Trophoblast cell (in vitro differentiated cells and primary cell): ENCODE data around the gene C10orf90.

Experiments
- DNase-seq, 2 donors: peaks; one replicate each; pipeline ENCODE4 v3.0.0-alpha.2; 2016
- H2AFZ ChIP-seq: 2 replicates; pipeline ENCODE4 v1.6.1; 2013; ENCODE audit warnings: low read length, moderate library complexity, mild to moderate bottlenecking; ENCODE audit not compliant: insufficient read depth, poor library complexity
- H2AK5ac ChIP-seq: 2 replicates; pipeline ENCODE4 v1.6.1; 2013; ENCODE audit warnings: mild to moderate bottlenecking, low read length
- H2BK120ac ChIP-seq: 2 replicates; pipeline ENCODE4 v1.6.1; 2013; ENCODE audit warnings: low read length, mild to moderate bottlenecking, moderate library complexity; ENCODE audit not compliant: insufficient read depth, poor library complexity
- H2BK12ac ChIP-seq: 2 replicates; pipeline ENCODE4 v1.6.1; 2013; ENCODE audit warnings: mild to moderate bottlenecking, low read length, moderate library complexity
- H2BK5ac ChIP-seq: 2 replicates; pipeline ENCODE4 v1.6.1; 2013; ENCODE audit warnings: low read length, low read depth, moderate library complexity, mild to moderate bottlenecking; ENCODE audit not compliant: poor library complexity
- H3K14ac ChIP-seq: 2 replicates; pipeline ENCODE4 v1.6.1; 2013; ENCODE audit warnings: mild to moderate bottlenecking, low read length
- H3K18ac ChIP-seq: 2 replicates; pipeline ENCODE4 v1.6.1; 2013; ENCODE audit warnings: mild to moderate bottlenecking, low read length
- H3K23ac ChIP-seq: 2 replicates; pipeline ENCODE4 v1.6.1; 2013; ENCODE audit warnings: low read length
- H3K27ac ChIP-seq: 2 replicates; pipeline ENCODE4 v1.5.1; 2013; ENCODE audit warnings: low read depth, mild to moderate bottlenecking, inconsistent platforms, low read length, moderate library complexity
- H3K27me3 ChIP-seq: 2 replicates; pipeline ENCODE4 v1.6.1; 2013; ENCODE audit warnings: inconsistent platforms, mild to moderate bottlenecking, low read length, moderate library complexity; ENCODE audit not compliant: insufficient read depth
- H3K36me3 ChIP-seq, 2 experiments: 1 replicate in 1 of 2; 2 replicates in 1 of 2; pipeline ENCODE4 v1.6.1; 2013; ENCODE audit warnings: low read length in 2 of 2, mild to moderate bottlenecking in 2 of 2, moderate library complexity in 1 of 2; ENCODE audit not compliant: insufficient read depth in 2 of 2, control insufficient read depth in 1 of 2
- H3K4ac ChIP-seq: 2 replicates; pipeline ENCODE4 v1.6.1; 2013; ENCODE audit warnings: low read depth, mild to moderate bottlenecking, low read length, moderate library complexity
- H3K4me1 ChIP-seq, 2 experiments: 1 replicate in 1 of 2; 2 replicates in 1 of 2; pipeline ENCODE4 v1.6.1; 2013; ENCODE audit warnings: low read length in 2 of 2, mild to moderate bottlenecking in 2 of 2, moderate library complexity in 1 of 2; ENCODE audit not compliant: insufficient read depth in 2 of 2, control insufficient read depth in 1 of 2
- H3K4me2 ChIP-seq: 2 replicates; pipeline ENCODE4 v1.6.1; 2013; ENCODE audit warnings: inconsistent platforms, mild to moderate bottlenecking, low read length, moderate library complexity
- H3K4me3 ChIP-seq: 2 replicates; pipeline ENCODE4 v1.5.1; 2013; ENCODE audit warnings: mild to moderate bottlenecking, low read depth, low read length, inconsistent platforms
- H3K79me1 ChIP-seq: one replicate; pipeline ENCODE4 v1.6.1; 2013; ENCODE audit warnings: low read length
- H3K79me2 ChIP-seq: 2 replicates; pipeline ENCODE4 v1.6.1; 2013; ENCODE audit warnings: low read length, mild to moderate bottlenecking; ENCODE audit not compliant: control insufficient read depth, insufficient read depth, poor library complexity
- H3K9ac ChIP-seq: 2 replicates; pipeline ENCODE4 v1.6.1; 2013; ENCODE audit warnings: mild to moderate bottlenecking, low read length
- H3K9me3 ChIP-seq: 2 replicates; pipeline ENCODE4 v1.6.1; 2013; ENCODE audit warnings: low read depth, mild to moderate bottlenecking, control low read depth, inconsistent platforms, low read length; ENCODE audit not compliant: insufficient read depth
- H4K12ac ChIP-seq: 2 replicates; pipeline ENCODE4 v1.6.1; 2013; ENCODE audit warnings: low read depth, mild to moderate bottlenecking, low read length, moderate library complexity
- H4K8ac ChIP-seq: 2 replicates; pipeline ENCODE4 v1.6.1; 2013; ENCODE audit warnings: low read depth, mild to moderate bottlenecking, low read length, moderate library complexity
- H4K91ac ChIP-seq: one replicate; pipeline ENCODE4 v1.6.1; 2013; ENCODE audit warnings: low read depth, mild to moderate bottlenecking, low read length, moderate library complexity
- WGBS: extraction: QIAGEN DNeasy Blood & Tissue Kit; methylation state at CpG from one replicate; pipeline ENCODE4 v1.1.7; 2013; ENCODE audit warnings: missing lambda C conversion rate; ENCODE audit not compliant: insufficient read length, insufficient coverage; ENCODE audit errors: extremely low coverage; 5-methylcytosine and 5-hydroxymethylcytosine counted together

The C10orf90 gene

DNA sequence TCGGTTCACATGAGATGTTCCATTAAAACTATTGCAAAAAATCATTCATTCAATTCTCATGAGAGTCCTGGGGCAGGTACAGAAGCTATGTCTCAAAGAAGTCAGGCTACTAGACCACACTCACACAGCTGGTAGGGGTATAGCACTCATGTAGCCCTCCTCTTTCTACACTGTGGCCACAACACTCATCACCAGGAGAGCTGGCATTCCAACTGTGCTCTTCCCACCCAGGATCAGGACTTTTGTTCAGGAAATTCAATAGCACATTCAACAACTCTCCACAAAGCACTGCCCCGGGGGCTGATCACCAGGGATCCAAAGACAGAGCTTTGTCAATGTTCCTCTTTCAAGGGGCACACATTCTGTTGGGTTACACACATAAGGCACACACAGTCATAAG is 31.0 kb upstream of the C10orf90 start:
- H4K91ac ChIP-seq: no peak overlapping the region
- H3K27ac ChIP-seq: no peak overlapping the region
- no peak overlapping the region for H4K12ac ChIP-seq
- no peak for DNase-seq
- no peak overlapping the region for H2BK12ac ChIP-seq
- no peak overlapping the region for H2BK120ac ChIP-seq
- no peaks in the 10 kb centered on the region for H3K79me1 ChIP-seq
- no peak overlapping the region for H2BK5ac ChIP-seq
- no peak overlapping the region for H3K9ac ChIP-seq
- H3K23ac ChIP-seq: no peak overlapping the region
- no peak overlapping the region for H2AK5ac ChIP-seq
- no peak overlapping the region for H3K14ac ChIP-seq
- no peak overlapping the region for H2AFZ ChIP-seq
- no peaks in the 10 kb centered on the region for H3K9me3 ChIP-seq
- H4K8ac ChIP-seq: no peak overlapping the region
- no peaks in the 10 kb centered on the region for H3K4me1 ChIP-seq
- no CpG with 5 or more reads among the region's 2 CpGs for WGBS
- H3K18ac ChIP-seq: no peak overlapping the region
- no peaks in the 10 kb centered on the region for H3K36me3 ChIP-seq
- no peak overlapping the region for H3K4me2 ChIP-seq
- H3K27me3 ChIP-seq: no peaks in the 10 kb centered on the region
- no peaks in the 10 kb centered on the region for H3K79me2 ChIP-seq
- H3K4me3 ChIP-seq: no peak overlapping the region
- no peak overlapping the region for H3K4ac ChIP-seq

DNA sequence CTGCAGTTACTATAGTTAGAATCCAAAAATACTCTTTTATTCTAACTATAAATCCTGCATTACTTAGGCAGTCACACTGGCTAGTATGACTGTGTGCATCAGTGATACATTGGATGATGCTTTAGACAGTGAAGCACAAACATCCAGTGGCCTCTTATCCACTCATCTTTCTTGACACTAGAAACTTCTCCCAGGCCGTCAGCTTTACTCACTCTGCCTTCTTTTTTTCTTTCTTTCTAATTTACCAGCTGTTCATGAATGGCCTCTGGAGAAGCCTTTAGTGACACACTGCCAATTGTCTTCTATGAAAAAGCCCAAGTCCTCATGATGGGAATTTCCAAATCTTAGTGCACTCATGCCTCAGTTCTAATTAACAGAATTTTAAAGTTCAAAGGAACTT is 26.2 kb upstream of the C10orf90 start:
- Histone ChIP-seq H3K23ac (no peak overlapping the region), H4K8ac (no peak overlapping the region), H3K18ac (no peak overlapping the region), H3K9ac (no peak overlapping the region), H3K9me3 (no peaks in the 10 kb centered on the region), H2BK12ac (no peak overlapping the region), H3K4me2 (no peak overlapping the region), H2BK120ac (no peak overlapping the region), H3K79me1 (no peaks in the 10 kb centered on the region), H2BK5ac (no peak overlapping the region), H3K36me3 (no peaks in the 10 kb centered on the region), H3K4me3 (no peak overlapping the region), H4K91ac (no peak overlapping the region), H3K27ac (no peak overlapping the region), H3K14ac (no peak overlapping the region), H3K4me1 (peaks cover 0 to 2% of the 10 kb centered on the region in 2 experiments), H2AK5ac (no peak overlapping the region), H2AFZ (no peak overlapping the region), H3K4ac (no peak overlapping the region), H4K12ac (no peak overlapping the region), H3K27me3 (no peaks in the 10 kb centered on the region), H3K79me2 (no peaks in the 10 kb centered on the region)
- DNase-seq: no peak
- WGBS: no CpG with 5 or more reads among the region's 1 CpG

DNA sequence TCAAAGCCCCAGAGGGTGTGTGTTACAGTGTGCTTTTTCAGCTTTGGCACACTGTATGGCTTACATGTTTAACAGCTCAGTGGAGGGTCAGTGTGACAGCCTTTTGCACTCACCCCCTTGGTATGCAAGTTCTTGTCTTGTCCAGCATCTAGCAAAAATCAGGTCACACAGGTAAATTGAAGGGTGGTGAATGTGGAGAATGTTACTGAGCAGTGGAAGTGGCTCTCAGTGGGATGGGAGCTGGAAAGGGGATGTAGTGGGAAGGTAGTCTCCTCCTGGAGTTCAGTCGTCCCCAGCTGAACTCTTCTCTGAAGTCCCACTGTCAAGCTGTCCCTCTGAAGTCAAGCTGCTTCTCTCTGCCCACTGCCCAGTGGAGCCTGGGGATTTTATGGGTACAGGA is 21.0 kb upstream of the C10orf90 start:
- Histone ChIP-seq H3K14ac (no peak overlapping the region), H3K4me2 (no peak overlapping the region)

DNA sequence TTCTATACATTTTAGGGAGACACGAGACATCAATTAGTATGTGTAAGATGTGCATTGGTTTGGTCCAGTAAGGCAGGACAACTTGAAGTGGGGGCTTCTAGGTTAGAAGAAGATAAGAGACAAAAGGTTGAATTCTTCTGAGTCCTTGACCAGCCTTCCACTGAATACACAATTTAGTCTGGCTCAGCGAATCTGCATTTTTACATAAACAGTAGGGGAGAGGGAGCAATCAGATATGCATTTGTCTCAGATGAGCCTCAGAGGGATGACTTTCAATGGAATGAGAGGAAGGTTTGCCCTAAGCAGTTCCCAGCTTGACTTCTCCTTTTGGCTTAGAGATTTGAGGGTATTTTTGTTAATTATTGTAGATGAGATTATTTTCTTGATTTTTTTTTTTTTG is 20.0 kb upstream of the C10orf90 start:
- Histone ChIP-seq H2BK120ac (no peak overlapping the region), H3K9ac (no peak overlapping the region), H3K27me3 (no peaks in the 10 kb centered on the region), H3K18ac (no peak overlapping the region), H2BK12ac (no peak overlapping the region), H3K4me1 (peaks cover 5 to 20% of the 10 kb centered on the region in 2 experiments), H3K79me1 (peaks cover 8% of the 10 kb centered on the region), H3K36me3 (no peaks in the 10 kb centered on the region), H2AK5ac (no peak overlapping the region), H2BK5ac (no peak overlapping the region), H3K4ac (no peak overlapping the region), H3K79me2 (no peaks in the 10 kb centered on the region), H4K91ac (no peak overlapping the region), H3K9me3 (peaks cover 6% of the 10 kb centered on the region), H2AFZ (no peak overlapping the region), H3K23ac (no peak overlapping the region), H3K4me2 (no peak overlapping the region), H3K27ac (no peak overlapping the region), H3K14ac (no peak overlapping the region), H4K8ac (no peak overlapping the region), H4K12ac (no peak overlapping the region), H3K4me3 (no peak overlapping the region)
- no peak for DNase-seq
- no CpG with 5 or more reads among the region's 2 CpGs for WGBS

More for the DNA sequence above, 21.0 kb upstream of the C10orf90 start:
- peak overlapping the region; percentile 57 for H2AK5ac ChIP-seq
- no peaks in the 10 kb centered on the region for H3K79me2 ChIP-seq
- no peak overlapping the region for H4K12ac ChIP-seq
- H3K4ac ChIP-seq: no peak overlapping the region
- peaks cover 5% of the 10 kb centered on the region for H3K9me3 ChIP-seq
- H3K4me1 ChIP-seq: peaks cover 3 to 17% of the 10 kb centered on the region in 2 experiments
- H3K18ac ChIP-seq: no peak overlapping the region
- no peak overlapping the region for H2BK12ac ChIP-seq
- H4K8ac ChIP-seq: no peak overlapping the region
- no peaks in the 10 kb centered on the region for H3K27me3 ChIP-seq
- no peak overlapping the region for H2BK5ac ChIP-seq
- no peak overlapping the region for H3K4me3 ChIP-seq
- no CpG with 5 or more reads among the region's 1 CpG for WGBS
- H3K79me1 ChIP-seq: peaks cover 8% of the 10 kb centered on the region
- H4K91ac ChIP-seq: no peak overlapping the region
- DNase-seq: peak; percentile 27 to 60
- no peaks in the 10 kb centered on the region for H3K36me3 ChIP-seq
- no peak overlapping the region for H3K23ac ChIP-seq
- no peak overlapping the region for H2BK120ac ChIP-seq
- H2AFZ ChIP-seq: no peak overlapping the region
- H3K27ac ChIP-seq: no peak overlapping the region
- no peak overlapping the region for H3K9ac ChIP-seq
